Thyroid gland (tissue), 4 donors: Measurements from ENCODE around the gene SF3B2. TPM values are rescaled to one million over a fixed set of nuclear protein-coding genes. Genes with fewer than 3 reads are reported as not detected.

ENCODE experiments used
- DNase-seq, 2 donors: peaks; one replicate each; pipeline ENCODE4 v3.0.0-alpha.2; 2019
- H3K27ac ChIP-seq, 3 donors: fragments of 200-600 bp; sonication (generic); 1 replicate in 2 of 3; 2 replicates in 1 of 3; pipeline ENCODE4 v1.5.1; 2016 to 2019; ENCODE audit warnings: mild to moderate bottlenecking in 1 of 3, moderate library complexity in 1 of 3
- H3K27me3 ChIP-seq: fragments of 200-600 bp; sonication (generic); one replicate; pipeline ENCODE4 v1.5.1; 2019
- H3K36me3 ChIP-seq, 2 donors: fragments of 200-600 bp; sonication (generic); one replicate each; pipeline ENCODE4 v1.5.1; 2016 to 2019
- H3K4me1 ChIP-seq, 2 donors: fragments of 200-600 bp; sonication (generic); one replicate each; pipeline ENCODE4 v1.5.1; 2017 to 2019
- H3K4me3 ChIP-seq, 3 donors: fragments of 200-600 bp; sonication (generic); replicated peaks in 1 of 3; 1 replicate in 2 of 3; 2 replicates in 1 of 3; pipeline ENCODE4 v1.5.1; 2016; ENCODE audit warnings: mild to moderate bottlenecking in 1 of 3
- H3K9me3 ChIP-seq: fragments of 200-600 bp; sonication (generic); one replicate; pipeline ENCODE4 v1.5.1; 2017
- POLR2A ChIP-seq, 2 donors: fragments of 450-650 bp; IDR thresholded peaks; one replicate each; pipeline ENCODE4 v1.6.1; 2017; ENCODE audit warnings: antibody characterized with exemption in 2 of 2, mild to moderate bottlenecking in 2 of 2, moderate library complexity in 1 of 2
- WGBS, 2 donors: methylation state at CpG; one replicate each; pipeline ENCODE4 v1.1.5; 2017; 5-methylcytosine and 5-hydroxymethylcytosine counted together
- intact Hi-C: fragments of 100-400 bp; cut with DNase I; formaldehyde crosslinking; loops from one replicate; pipeline ENCODE4 v1.15.1; 2023
- total RNA-seq, 4 donors: library from RNA; depleted of rRNA; stranded (reverse); fragments of >200 nt; gene quantifications; one replicate each; pipeline ENCODE4 v1.2.3, GENCODE V29; 2016
- TF ChIP-seq, protein P1 (sequence below), 6 experiments: fragments of 200-600 bp in 3 of 6; fragments of 450-650 bp in 3 of 6; sonication (generic) in 3 of 6; IDR thresholded peaks; one replicate each; pipeline ENCODE4 v1.5.1; 2016 to 2019; ENCODE audit warnings: antibody characterized with exemption in 6 of 6, mild to moderate bottlenecking in 2 of 6, inconsistent platforms in 1 of 6, moderate library complexity in 1 of 6

The SF3B2 gene
- total RNA-seq, 4 donors from 2014 or later: 149 to 231 (median 158) TPM

GRCh38 chr11:66059966-66060680, 8.0 kb downstream of the SF3B2 start:
- no peak overlapping the region for H3K27ac ChIP-seq
- no peaks in the 10 kb centered on the region for H3K27me3 ChIP-seq
- intact Hi-C loops: no loop called here
- H3K9me3 ChIP-seq: no peaks in the 10 kb centered on the region
- no peaks in the 10 kb centered on the region for H3K4me1 ChIP-seq
- TF ChIP-seq, protein P1, sequence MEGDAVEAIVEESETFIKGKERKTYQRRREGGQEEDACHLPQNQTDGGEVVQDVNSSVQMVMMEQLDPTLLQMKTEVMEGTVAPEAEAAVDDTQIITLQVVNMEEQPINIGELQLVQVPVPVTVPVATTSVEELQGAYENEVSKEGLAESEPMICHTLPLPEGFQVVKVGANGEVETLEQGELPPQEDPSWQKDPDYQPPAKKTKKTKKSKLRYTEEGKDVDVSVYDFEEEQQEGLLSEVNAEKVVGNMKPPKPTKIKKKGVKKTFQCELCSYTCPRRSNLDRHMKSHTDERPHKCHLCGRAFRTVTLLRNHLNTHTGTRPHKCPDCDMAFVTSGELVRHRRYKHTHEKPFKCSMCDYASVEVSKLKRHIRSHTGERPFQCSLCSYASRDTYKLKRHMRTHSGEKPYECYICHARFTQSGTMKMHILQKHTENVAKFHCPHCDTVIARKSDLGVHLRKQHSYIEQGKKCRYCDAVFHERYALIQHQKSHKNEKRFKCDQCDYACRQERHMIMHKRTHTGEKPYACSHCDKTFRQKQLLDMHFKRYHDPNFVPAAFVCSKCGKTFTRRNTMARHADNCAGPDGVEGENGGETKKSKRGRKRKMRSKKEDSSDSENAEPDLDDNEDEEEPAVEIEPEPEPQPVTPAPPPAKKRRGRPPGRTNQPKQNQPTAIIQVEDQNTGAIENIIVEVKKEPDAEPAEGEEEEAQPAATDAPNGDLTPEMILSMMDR (IDR thresholded peaks at IDR 0.05): no peak
- TF ChIP-seq POLR2A (IDR thresholded peaks at IDR 0.05): no peak
- WGBS, 2 donors: 81 to 82% methylated on average over 8 of the region's 8 CpGs
- no peak for DNase-seq
- peaks cover 87 to 92% of the 10 kb centered on the region in 2 donors for H3K36me3 ChIP-seq
- H3K4me3 ChIP-seq: no peak overlapping the region

- Histone ChIP-seq H3K4me3 (no peak overlapping the region), H3K4me1 (no peaks in the 10 kb centered on the region), H3K36me3 (peaks cover 89 to 90% of the 10 kb centered on the region in 2 donors), H3K9me3 (no peaks in the 10 kb centered on the region), H3K27me3 (no peaks in the 10 kb centered on the region), H3K27ac (no peak overlapping the region)
- TF ChIP-seq, protein P1 (IDR thresholded peaks at IDR 0.05): no peak
- TF ChIP-seq POLR2A (IDR thresholded peaks at IDR 0.05): no peak
- intact Hi-C loops: no loop called here
- WGBS, 2 donors: 87 to 88% methylated on average over 6 of the region's 6 CpGs
- DNase-seq: no peak
These were observed 9.1 kb downstream of the SF3B2 start for GRCh38 chr11:66061268-66061667.

DNA sequence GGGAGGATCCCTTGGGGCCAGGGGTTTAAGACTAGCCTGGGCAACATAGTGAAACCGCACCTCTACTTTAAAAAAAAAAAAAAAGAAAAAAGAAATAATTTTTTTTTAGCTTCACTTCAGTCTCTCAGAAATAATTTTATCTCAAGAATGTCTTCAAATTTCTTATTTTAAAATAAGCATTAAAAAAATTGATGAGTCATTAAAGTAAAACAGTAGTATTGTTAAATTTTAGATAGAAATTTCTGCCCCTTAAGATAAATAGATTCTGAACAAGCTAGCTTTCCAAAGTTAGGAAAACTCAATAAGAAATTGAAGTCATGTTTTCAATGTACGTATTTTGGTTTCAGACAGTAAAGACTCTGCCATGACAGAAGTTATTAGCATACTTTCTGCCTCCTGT, 10.2 kb downstream of the SF3B2 start:
- no peak for DNase-seq
- no peak overlapping the region for H3K27ac ChIP-seq
- H3K9me3 ChIP-seq: no peaks in the 10 kb centered on the region
- intact Hi-C loops: no loop called here
- H3K36me3 ChIP-seq: peaks cover 90 to 92% of the 10 kb centered on the region in 2 donors
- no peaks in the 10 kb centered on the region for H3K27me3 ChIP-seq
- TF ChIP-seq, protein P1 (IDR thresholded peaks at IDR 0.05): no peak
- TF ChIP-seq POLR2A (IDR thresholded peaks at IDR 0.05): no peak
- no peak overlapping the region for H3K4me3 ChIP-seq
- H3K4me1 ChIP-seq: no peaks in the 10 kb centered on the region
- WGBS, 2 donors: 91 to 97% methylated on average over 2 of the region's 2 CpGs

DNA sequence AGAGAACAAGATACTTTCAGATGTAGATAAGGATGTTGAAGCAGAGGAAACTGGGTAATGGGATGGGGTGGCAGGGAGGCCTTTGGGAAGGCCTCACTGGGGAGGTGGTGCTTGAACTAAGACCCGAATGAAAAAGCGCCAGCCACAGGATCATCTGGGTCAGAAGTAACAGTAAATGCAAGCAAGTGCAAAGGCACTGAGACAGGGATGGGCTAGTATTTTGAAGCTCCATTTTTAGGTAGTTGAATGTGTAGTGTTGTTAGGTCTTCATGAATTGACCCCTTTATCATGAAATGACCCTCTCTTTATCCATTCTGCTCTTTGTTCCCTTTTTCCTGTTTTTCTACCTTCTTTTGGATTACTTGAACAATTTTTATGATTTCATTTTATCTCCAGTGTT, 11.7 kb downstream of the SF3B2 start:
- DNase-seq: no peak
- Histone ChIP-seq H3K27me3 (no peaks in the 10 kb centered on the region), H3K27ac (no peak overlapping the region), H3K4me1 (peaks cover 6 to 12% of the 10 kb centered on the region in 2 donors), H3K9me3 (no peaks in the 10 kb centered on the region), H3K4me3 (no peak overlapping the region), H3K36me3 (peaks cover 88 to 90% of the 10 kb centered on the region in 2 donors)
- TF ChIP-seq, protein P1 (IDR thresholded peaks at IDR 0.05): no peak
- TF ChIP-seq POLR2A (IDR thresholded peaks at IDR 0.05): no peak
- intact Hi-C loops: no loop called here
- 93 to 97% methylated on average over 2 of the region's 2 CpGs for WGBS, 2 donors

DNA sequence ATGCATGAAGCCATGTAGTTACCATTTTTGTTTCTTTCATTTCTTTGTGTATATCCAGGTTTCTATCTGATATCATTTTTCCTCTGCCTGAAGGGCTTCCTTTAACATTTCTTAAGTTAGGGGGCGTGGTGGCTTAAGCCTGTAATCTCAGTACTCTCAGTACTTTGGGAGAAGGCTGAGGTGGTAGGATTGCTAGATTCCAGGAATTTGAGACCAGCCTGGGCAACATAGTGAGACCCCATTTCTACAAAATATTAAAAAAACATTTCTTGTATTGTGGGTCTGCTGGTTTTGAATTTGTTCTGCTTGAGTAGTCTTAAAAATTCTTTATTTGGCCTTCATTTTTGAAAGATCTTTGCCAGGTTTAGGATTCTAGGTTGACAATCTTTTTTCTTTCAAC, 12.4 kb downstream of the SF3B2 start:
- WGBS, 2 donors: 100% methylated on average over 1 of the region's 1 CpG
- no peak overlapping the region for H3K27ac ChIP-seq

More for the DNA sequence above, 12.4 kb downstream of the SF3B2 start:
- TF ChIP-seq, protein P1 (IDR thresholded peaks at IDR 0.05): no peak
- no peak for TF ChIP-seq POLR2A (IDR thresholded peaks at IDR 0.05)
- Histone ChIP-seq H3K4me1 (peaks cover 12 to 19% of the 10 kb centered on the region in 2 donors), H3K36me3 (peaks cover 82 to 85% of the 10 kb centered on the region in 2 donors), H3K9me3 (no peaks in the 10 kb centered on the region), H3K27me3 (no peaks in the 10 kb centered on the region), H3K4me3 (no peak overlapping the region)
- intact Hi-C loops: no loop called here
- DNase-seq: no peak
